Measurements from ENCODE around the gene TTC28. TPM values are rescaled to one million over a fixed set of nuclear protein-coding genes. Genes with fewer than 3 reads are reported as not detected.
"Not testable (repeated sequence)": the region's sequence is repeated elsewhere in the genome, so short reads cannot be mapped to it uniquely, and the experiment has no call there.

TTC28 gene
- 12.5 TPM for polyA plus RNA-seq (2013, experiment 1 of 2)
- 10.7 TPM for polyA plus RNA-seq (2013, experiment 2 of 2)

- H3K9me3 ChIP-seq (ENCODE audit: control insufficient read depth, low read length); H2AK5ac ChIP-seq (ENCODE audit: low read length, severe bottlenecking); H3K79me1 ChIP-seq (replicated peaks; ENCODE audit: low read length, poor library complexity, severe bottlenecking); H3K27ac ChIP-seq (ENCODE audit: low read length, poor library complexity, severe bottlenecking); H3K27me3 ChIP-seq (ENCODE audit: control insufficient read depth in 1 of 2, insufficient read depth in 1 of 2, low read length in 2 of 2); H3K4me1 ChIP-seq (ENCODE audit: control insufficient read depth, insufficient read depth, low read depth, low read length); H3K36me3 ChIP-seq (ENCODE audit: control insufficient read depth in 1 of 2, insufficient read depth in 2 of 2, low read depth in 1 of 2, low read length in 2 of 2); H2BK5ac ChIP-seq (ENCODE audit: low read depth, low read length, poor library complexity, severe bottlenecking): not testable (repeated sequence)
- Histone ChIP-seq H3K14ac (ENCODE audit: low read length in 2 of 2) (peak within 1 kb of the TSS in 1 of 2 experiments; percentile 95), H3K23ac (ENCODE audit: low read length in 2 of 2) (peak within 1 kb of the TSS in 1 of 2 experiments; percentile 98), H3K4me2 (ENCODE audit: low read length, poor library complexity, severe bottlenecking) (peak within 1 kb of the TSS; percentile 80), H3K9ac (ENCODE audit: low read length) (peak within 1 kb of the TSS; percentile 91), H2BK120ac (ENCODE audit: low read depth, low read length) (peak within 1 kb of the TSS; percentile 27), H3K4me3 (ENCODE audit: insufficient read depth in 1 of 2, low read depth in 1 of 2, low read length in 2 of 2) (peak within 1 kb of the TSS; percentile 84 to 92), H4K8ac (ENCODE audit: low read length) (peak within 1 kb of the TSS; percentile 96), H4K91ac (ENCODE audit: low read length) (peak within 1 kb of the TSS; percentile 73), H2BK15ac (ENCODE audit: low read depth, poor library complexity, severe bottlenecking) (peak within 1 kb of the TSS; percentile 57), H2BK12ac (ENCODE audit: low read length in 2 of 2) (peak within 1 kb of the TSS in 1 of 2 experiments; percentile 98), H3K4ac (ENCODE audit: low read depth in 1 of 2, low read length in 2 of 2) (peak within 1 kb of the TSS; percentile 84 to 87), H3K18ac (ENCODE audit: low read depth in 1 of 2, low read length in 2 of 2) (peak within 1 kb of the TSS; percentile 64 to 96), H2AFZ (ENCODE audit: low read depth, low read length) (peak within 1 kb of the TSS; percentile 100)
- WGBS: under 1% methylated on average over 72 of the region's 101 CpGs
- DNase-seq: peak; percentile 78
Observed at GRCh38 chr22:28679611-28680287, at the start of gene TTC28. TTC28 (minus strand) TSS chr22:28679840; CDS start chr22:28679723, 117 bp downstream.

DNA sequence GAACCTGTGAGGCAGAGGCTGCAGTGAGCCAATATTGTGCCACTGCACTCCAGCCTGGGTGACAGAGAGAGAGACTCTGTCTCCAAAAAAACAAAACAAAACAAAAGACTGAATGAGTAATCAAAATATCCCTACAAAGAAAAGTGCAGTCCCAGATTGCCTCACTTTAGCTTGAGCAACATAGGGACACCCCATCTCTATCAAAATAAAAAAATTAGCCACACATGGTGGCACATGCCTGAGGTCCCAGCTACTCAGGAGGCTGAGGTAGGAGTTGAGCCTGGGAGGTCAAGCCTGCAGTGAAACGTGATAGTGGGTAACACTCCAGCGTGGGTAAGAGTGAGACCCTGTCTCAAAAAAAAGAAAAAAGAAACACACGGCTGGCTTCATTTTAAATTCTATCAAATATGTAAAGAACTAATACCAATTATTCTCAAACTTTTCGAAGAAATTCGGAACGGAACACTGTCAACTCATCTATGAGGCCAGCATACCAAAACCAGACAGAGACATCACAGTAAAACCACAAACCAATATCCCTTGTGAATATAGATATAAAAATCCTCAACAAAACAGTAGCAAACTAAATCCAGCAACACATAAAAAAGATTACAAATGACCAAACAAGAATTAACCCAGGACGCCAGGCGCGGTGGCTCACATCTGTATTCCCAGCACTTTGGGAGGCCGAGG, 49.1 kb upstream of the TTC28 start:
- no peak overlapping the region for H4K91ac ChIP-seq (ENCODE audit: low read length)
- WGBS: 97% methylated on average over 9 of the region's 10 CpGs
- H3K27me3 ChIP-seq (ENCODE audit: control insufficient read depth in 1 of 2, insufficient read depth in 1 of 2, low read length in 2 of 2): no peaks in the 10 kb centered on the region

GRCh38 chr22:28728002-28728401, 48.4 kb upstream of the TTC28 start:
- Histone ChIP-seq H4K91ac (ENCODE audit: low read length) (no peak overlapping the region), H3K9ac (ENCODE audit: low read length) (peak overlapping the region; percentile 36), H3K4me2 (ENCODE audit: low read length, poor library complexity, severe bottlenecking) (no peak overlapping the region), H3K36me3 (ENCODE audit: control insufficient read depth in 1 of 2, insufficient read depth in 2 of 2, low read depth in 1 of 2, low read length in 2 of 2) (peaks cover 0 to 21% of the 10 kb centered on the region in 2 experiments), H2AFZ (ENCODE audit: low read depth, low read length) (no peak overlapping the region), H3K79me1 (replicated peaks; ENCODE audit: low read length, poor library complexity, severe bottlenecking) (no peaks in the 10 kb centered on the region), H3K23ac (ENCODE audit: low read length in 2 of 2) (no peak overlapping the region), H3K18ac (ENCODE audit: low read depth in 1 of 2, low read length in 2 of 2) (no peak overlapping the region), H2BK12ac (ENCODE audit: low read length in 2 of 2) (no peak overlapping the region), H2BK15ac (ENCODE audit: low read depth, poor library complexity, severe bottlenecking) (no peak overlapping the region), H3K4me3 (ENCODE audit: insufficient read depth in 1 of 2, low read depth in 1 of 2, low read length in 2 of 2) (no peak overlapping the region), H3K4me1 (ENCODE audit: control insufficient read depth, insufficient read depth, low read depth, low read length) (no peaks in the 10 kb centered on the region), H3K14ac (ENCODE audit: low read length in 2 of 2) (no peak overlapping the region), H3K27ac (ENCODE audit: low read length, poor library complexity, severe bottlenecking) (no peak overlapping the region), H4K8ac (ENCODE audit: low read length) (no peak overlapping the region), H3K27me3 (ENCODE audit: control insufficient read depth in 1 of 2, insufficient read depth in 1 of 2, low read length in 2 of 2) (no peaks in the 10 kb centered on the region), H2BK120ac (ENCODE audit: low read depth, low read length) (no peak overlapping the region), H3K4ac (ENCODE audit: low read depth in 1 of 2, low read length in 2 of 2) (no peak overlapping the region), H2BK5ac (ENCODE audit: low read depth, low read length, poor library complexity, severe bottlenecking) (no peak overlapping the region), H2AK5ac (ENCODE audit: low read length, severe bottlenecking) (no peak overlapping the region), H3K9me3 (ENCODE audit: control insufficient read depth, low read length) (no peaks in the 10 kb centered on the region)
- no CpG with 5 or more reads among the region's 1 CpG for WGBS
- DNase-seq: no peak

More for the DNA sequence above, 49.1 kb upstream of the TTC28 start:
- no peak overlapping the region for H2BK12ac ChIP-seq (ENCODE audit: low read length in 2 of 2)
- peaks cover 0 to 26% of the 10 kb centered on the region in 2 experiments for H3K36me3 ChIP-seq (ENCODE audit: control insufficient read depth in 1 of 2, insufficient read depth in 2 of 2, low read depth in 1 of 2, low read length in 2 of 2)
- no peak overlapping the region for H3K23ac ChIP-seq (ENCODE audit: low read length in 2 of 2)
- no peak overlapping the region for H2BK15ac ChIP-seq (ENCODE audit: low read depth, poor library complexity, severe bottlenecking)
- no peaks in the 10 kb centered on the region for H3K9me3 ChIP-seq (ENCODE audit: control insufficient read depth, low read length)
- H3K9ac ChIP-seq (ENCODE audit: low read length): peak overlapping the region; percentile 36
- H3K18ac ChIP-seq (ENCODE audit: low read depth in 1 of 2, low read length in 2 of 2): no peak overlapping the region
- peaks cover under 1% of the 10 kb centered on the region for H3K79me1 ChIP-seq (replicated peaks; ENCODE audit: low read length, poor library complexity, severe bottlenecking)
- no peak overlapping the region for H2BK5ac ChIP-seq (ENCODE audit: low read depth, low read length, poor library complexity, severe bottlenecking)
- H3K27ac ChIP-seq (ENCODE audit: low read length, poor library complexity, severe bottlenecking): no peak overlapping the region
- H2AFZ ChIP-seq (ENCODE audit: low read depth, low read length): no peak overlapping the region
- H4K8ac ChIP-seq (ENCODE audit: low read length): no peak overlapping the region
- H2BK120ac ChIP-seq (ENCODE audit: low read depth, low read length): no peak overlapping the region
- H3K4me3 ChIP-seq (ENCODE audit: insufficient read depth in 1 of 2, low read depth in 1 of 2, low read length in 2 of 2): no peak overlapping the region
- no peak overlapping the region for H3K4me2 ChIP-seq (ENCODE audit: low read length, poor library complexity, severe bottlenecking)
- no peak overlapping the region for H3K4ac ChIP-seq (ENCODE audit: low read depth in 1 of 2, low read length in 2 of 2)
- no peak overlapping the region for H2AK5ac ChIP-seq (ENCODE audit: low read length, severe bottlenecking)
- no peaks in the 10 kb centered on the region for H3K4me1 ChIP-seq (ENCODE audit: control insufficient read depth, insufficient read depth, low read depth, low read length)
- peak; percentile 35 for DNase-seq
- no peak overlapping the region for H3K14ac ChIP-seq (ENCODE audit: low read length in 2 of 2)

DNA sequence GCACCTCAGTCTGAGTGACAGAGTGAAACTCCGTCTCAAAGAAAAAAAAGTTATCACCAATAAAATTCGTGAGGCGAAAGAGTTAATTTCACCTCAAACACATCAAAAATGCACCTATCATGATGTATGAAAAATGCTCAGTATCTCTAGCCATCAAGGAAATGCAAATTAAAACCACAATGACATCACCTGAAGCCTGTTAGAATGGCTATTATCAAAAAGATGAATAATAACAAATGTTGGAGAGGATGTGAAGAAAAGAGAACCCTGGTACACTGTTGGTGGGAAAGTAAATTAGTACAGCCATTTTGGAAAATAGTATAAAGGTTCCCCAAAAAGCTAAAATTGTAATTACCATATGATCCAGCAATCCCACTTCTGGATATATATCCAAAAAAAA, 38.4 kb upstream of the TTC28 start:
- Histone ChIP-seq H3K36me3 (ENCODE audit: control insufficient read depth in 1 of 2, insufficient read depth in 2 of 2, low read depth in 1 of 2, low read length in 2 of 2) (peaks cover 0 to 22% of the 10 kb centered on the region in 2 experiments), H3K4me3 (ENCODE audit: insufficient read depth in 1 of 2, low read depth in 1 of 2, low read length in 2 of 2) (no peak overlapping the region), H4K91ac (ENCODE audit: low read length) (no peak overlapping the region), H3K4me2 (ENCODE audit: low read length, poor library complexity, severe bottlenecking) (no peak overlapping the region), H3K27ac (ENCODE audit: low read length, poor library complexity, severe bottlenecking) (no peak overlapping the region), H3K4ac (ENCODE audit: low read depth in 1 of 2, low read length in 2 of 2) (no peak overlapping the region), H2BK120ac (ENCODE audit: low read depth, low read length) (no peak overlapping the region), H3K18ac (ENCODE audit: low read depth in 1 of 2, low read length in 2 of 2) (no peak overlapping the region), H4K8ac (ENCODE audit: low read length) (no peak overlapping the region), H3K14ac (ENCODE audit: low read length in 2 of 2) (no peak overlapping the region), H3K27me3 (ENCODE audit: control insufficient read depth in 1 of 2, insufficient read depth in 1 of 2, low read length in 2 of 2) (no peaks in the 10 kb centered on the region), H3K9ac (ENCODE audit: low read length) (no peak overlapping the region), H2BK5ac (ENCODE audit: low read depth, low read length, poor library complexity, severe bottlenecking) (no peak overlapping the region), H3K23ac (ENCODE audit: low read length in 2 of 2) (no peak overlapping the region), H3K4me1 (ENCODE audit: control insufficient read depth, insufficient read depth, low read depth, low read length) (peaks cover 4% of the 10 kb centered on the region), H2AK5ac (ENCODE audit: low read length, severe bottlenecking) (no peak overlapping the region), H2AFZ (ENCODE audit: low read depth, low read length) (no peak overlapping the region), H2BK12ac (ENCODE audit: low read length in 2 of 2) (no peak overlapping the region), H3K79me1 (replicated peaks; ENCODE audit: low read length, poor library complexity, severe bottlenecking) (peaks cover 3% of the 10 kb centered on the region), H2BK15ac (ENCODE audit: low read depth, poor library complexity, severe bottlenecking) (no peak overlapping the region), H3K9me3 (ENCODE audit: control insufficient read depth, low read length) (no peaks in the 10 kb centered on the region)
- no peak for DNase-seq
- WGBS: 94% methylated on average over 3 of the region's 3 CpGs
